B cell (primary cell): ENCODE data around the gene ZNF839. TPM values are rescaled to one million over a fixed set of nuclear protein-coding genes. Genes with fewer than 3 reads are reported as not detected.

ENCODE experiments used
- ATAC-seq: fragments of 200-7000 bp; cut with Tn5 transposase; one replicate; pipeline ENCODE4 v1.10.0; 2021; ENCODE audit warnings: low read depth, mild to moderate bottlenecking, moderate number of reproducible peaks, moderate library complexity
- CTCF ChIA-PET: fragments of 350-600 bp; sonication (Branson Sonifier 250); formaldehyde crosslinking; loops from one replicate; lab custom pipeline; 2021; ENCODE audit warnings: antibody characterized with exemption, inconsistent platforms; lab: Charles Lee
- POLR2A ChIA-PET: fragments of 350-600 bp; sonication (Branson Sonifier 250); formaldehyde crosslinking; loops from one replicate; lab custom pipeline; 2021; ENCODE audit warnings: antibody characterized with exemption; lab: Charles Lee
- DNase-seq: peaks from one replicate; pipeline ENCODE4 v3.0.0; 2013
- H2AFZ ChIP-seq: 2 replicates; pipeline ENCODE4 v1.6.1; 2012; ENCODE audit warnings: mild to moderate bottlenecking, low read depth, low read length; ENCODE audit not compliant: insufficient read depth, poor library complexity, severe bottlenecking
- H3K27ac ChIP-seq, 2 donors: 1 replicate in 1 of 2; 2 replicates in 1 of 2; pipeline ENCODE4 v1.5.1; 2012 to 2013; ENCODE audit warnings: low read length in 2 of 2, mild to moderate bottlenecking in 2 of 2, moderate library complexity in 1 of 2
- H3K27me3 ChIP-seq, 4 experiments: fragments of 200-600 bp in 1 of 4; sonication (generic) in 1 of 4; replicated peaks in 1 of 4; 1 replicate in 2 of 4; 2 replicates in 2 of 4; pipeline versions ENCODE4 v1.6.1 to v1.7.0; 2013 to 2016; ENCODE audit warnings: low read length in 3 of 4, mild to moderate bottlenecking in 2 of 4, mixed read lengths in 1 of 4, moderate library complexity in 1 of 4; ENCODE audit not compliant: insufficient read depth in 4 of 4, control insufficient read depth in 3 of 4; ENCODE audit errors: control extremely low read depth in 1 of 4
- H3K36me3 ChIP-seq, 2 experiments: replicated peaks in 1 of 2; 1 replicate in 1 of 2; 2 replicates in 1 of 2; pipeline versions ENCODE4 v1.6.1 to v1.7.1; 2013; ENCODE audit warnings: low read length in 1 of 2; ENCODE audit not compliant: insufficient read depth in 2 of 2, control insufficient read depth in 1 of 2; ENCODE audit errors: control extremely low read depth in 1 of 2, extremely low read depth in 1 of 2
- H3K4me1 ChIP-seq, 2 donors: fragments of 200-600 bp in 1 of 2; sonication (generic) in 1 of 2; 1 replicate in 1 of 2; 2 replicates in 1 of 2; pipeline versions ENCODE4 v1.5.1 to v1.6.1; 2013 to 2017; ENCODE audit warnings: low read length in 2 of 2; ENCODE audit not compliant: control insufficient read depth in 2 of 2, insufficient read depth in 2 of 2
- H3K4me2 ChIP-seq: replicated peaks from 2 replicates; pipeline ENCODE3; 2012; ENCODE audit warnings: mild to moderate bottlenecking, low read depth, low read length; ENCODE audit not compliant: poor library complexity, severe bottlenecking
- H3K4me3 ChIP-seq, 5 experiments: fragments of 200-600 bp in 1 of 5; sonication (generic) in 1 of 5; 1 replicate in 3 of 5; 2 replicates in 2 of 5; pipeline versions ENCODE4 v1.5.1 to v1.7.0; 2011 to 2016; ENCODE audit warnings: low read length in 4 of 5, mild to moderate bottlenecking in 4 of 5, low read depth in 2 of 5, control low read depth in 1 of 5, moderate library complexity in 1 of 5; ENCODE audit not compliant: insufficient read depth in 1 of 5; ENCODE audit errors: control extremely low read depth in 1 of 5, extremely low read depth in 1 of 5
- H3K79me2 ChIP-seq: fragments of 200-600 bp; sonication (generic); one replicate; pipeline ENCODE4 v1.6.0; 2016; ENCODE audit warnings: low read length; ENCODE audit not compliant: control insufficient read depth, insufficient read depth
- H3K9ac ChIP-seq: fragments of 200-600 bp; sonication (generic); 2 replicates; pipeline ENCODE4 v1.6.1; 2017; ENCODE audit warnings: mild to moderate bottlenecking, low read length, moderate library complexity
- H3K9me3 ChIP-seq, 3 donors: one replicate each; pipeline versions ENCODE4 v1.6.1 to v1.7.1; 2013; ENCODE audit warnings: low read length in 2 of 3; ENCODE audit not compliant: control insufficient read depth in 2 of 3, insufficient read depth in 1 of 3; ENCODE audit errors: control extremely low read depth in 1 of 3
- H4K20me1 ChIP-seq: 2 replicates; pipeline ENCODE4 v1.6.0; 2012; ENCODE audit warnings: mild to moderate bottlenecking, low read length; ENCODE audit not compliant: insufficient read depth, control insufficient read depth, poor library complexity, severe bottlenecking
- H3K27ac Mint-ChIP-seq: one replicate; pipeline ENCODE4 v1.8.0; 2021; ENCODE audit warnings: mixed read lengths
- H3K27me3 Mint-ChIP-seq: one replicate; pipeline ENCODE4 v1.8.0; 2021; ENCODE audit warnings: mixed read lengths
- H3K4me1 Mint-ChIP-seq: one replicate; pipeline ENCODE4 v1.8.0; 2021; ENCODE audit warnings: mixed read lengths
- H3K4me3 Mint-ChIP-seq: one replicate; pipeline ENCODE4 v1.8.0; 2021; ENCODE audit warnings: mixed read lengths
- H3K9me3 Mint-ChIP-seq: one replicate; pipeline ENCODE4 v1.8.0; 2022; ENCODE audit warnings: mixed read lengths; ENCODE audit not compliant: insufficient read depth
- EZH2 ChIP-seq: IDR thresholded peaks from 2 replicates; pipeline ENCODE4 v1.6.1; 2012; ENCODE audit warnings: borderline replicate concordance, low read depth, mild to moderate bottlenecking, moderate library complexity, low read length; ENCODE audit not compliant: insufficient read depth, poor library complexity, severe bottlenecking
- WGBS: methylation state at CpG from one replicate; pipeline ENCODE4 v1.1.5; 2013; ENCODE audit warnings: missing lambda C conversion rate; ENCODE audit not compliant: insufficient coverage; 5-methylcytosine and 5-hydroxymethylcytosine counted together
- intact Hi-C: fragments of 100-400 bp; cut with micrococcal nuclease; formaldehyde crosslinking; loops from one replicate; pipeline ENCODE4 v1.10.0; 2022
- polyA plus RNA-seq: library from polyadenylated mRNA; depleted of rRNA; stranded (reverse); fragments of >200 nt; gene quantifications from 2 replicates; pipeline ENCODE4 v1.2.3, GENCODE V29; 2012
- total RNA-seq, 2 donors: library from RNA; stranded (reverse); fragments of 120-200 nt in 1 of 2; gene quantifications; 1 replicate in 1 of 2; 2 replicates in 1 of 2; pipeline versions ENCODE4 v1.2.3 to v1.2.4, GENCODE V29; 2013 to 2022
- TF ChIP-seq, protein P1 (sequence below): fragments of 200-600 bp; IDR thresholded peaks from one replicate; pipeline ENCODE4 v1.8.0; 2022; ENCODE audit warnings: antibody characterized with exemption, mild to moderate bottlenecking

Gene ZNF839
- total and polyA plus RNA-seq, 2 donors (not counting 1 experiment from before 2014, with no cell fraction given): 22.8 to 28.8 TPM

DNA sequence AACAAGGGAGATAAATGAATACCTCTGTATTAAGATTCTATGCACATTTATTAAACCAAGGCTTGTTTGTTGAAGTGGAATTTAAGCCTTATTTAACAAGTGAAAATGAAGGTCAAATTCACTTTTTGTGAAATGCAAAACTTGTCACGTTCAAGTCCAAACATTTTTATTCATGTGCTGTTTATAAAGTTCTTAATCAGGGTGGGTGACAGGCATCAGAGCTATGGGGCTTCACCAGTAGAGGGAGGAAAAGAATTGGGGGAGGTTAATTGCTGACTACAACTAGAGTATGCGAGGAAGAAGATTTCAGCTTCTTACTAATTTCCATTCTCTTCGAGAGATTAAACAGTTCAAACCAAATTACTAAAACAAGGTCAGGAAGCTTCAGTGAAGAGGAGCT is 24.3 kb upstream of the ZNF839 start:
- Histone ChIP-seq H3K4me1 (no peaks in the 10 kb centered on the region), H3K4me2 (no peak overlapping the region), H2AFZ (no peak overlapping the region), H3K27me3 (peaks cover 0 to 6% (median 0%) of the 10 kb centered on the region in 4 experiments), H3K9ac (no peak overlapping the region), H4K20me1 (no peaks in the 10 kb centered on the region), H3K9me3 (peaks cover 0 to 13% (median 0%) of the 10 kb centered on the region in 3 donors), H3K79me2 (no peaks in the 10 kb centered on the region), H3K27ac (no peak overlapping the region), H3K4me3 (no peak overlapping the region), H3K36me3 (no peaks in the 10 kb centered on the region)
- ChIA-PET POLR2A (no interaction called here), CTCF (interaction anchor here (2.8 kb wide), 1 partner anchor 19 kb away, joined by 12 read pairs; no protein-coding TSS in a partner anchor)
- WGBS: no CpG with 5 or more reads among the region's 3 CpGs
- DNase-seq (no peak), ATAC-seq (no peak)
- H3K27me3 Mint-ChIP-seq: peaks cover 3% of the 10 kb centered on the region
- H3K9me3 Mint-ChIP-seq: no peaks in the 10 kb centered on the region
- no peak overlapping the region for H3K4me3 Mint-ChIP-seq
- H3K4me1 Mint-ChIP-seq: no peaks in the 10 kb centered on the region
- intact Hi-C loops: no loop called here
- TF ChIP-seq EZH2: no peak
- TF ChIP-seq, protein P1, sequence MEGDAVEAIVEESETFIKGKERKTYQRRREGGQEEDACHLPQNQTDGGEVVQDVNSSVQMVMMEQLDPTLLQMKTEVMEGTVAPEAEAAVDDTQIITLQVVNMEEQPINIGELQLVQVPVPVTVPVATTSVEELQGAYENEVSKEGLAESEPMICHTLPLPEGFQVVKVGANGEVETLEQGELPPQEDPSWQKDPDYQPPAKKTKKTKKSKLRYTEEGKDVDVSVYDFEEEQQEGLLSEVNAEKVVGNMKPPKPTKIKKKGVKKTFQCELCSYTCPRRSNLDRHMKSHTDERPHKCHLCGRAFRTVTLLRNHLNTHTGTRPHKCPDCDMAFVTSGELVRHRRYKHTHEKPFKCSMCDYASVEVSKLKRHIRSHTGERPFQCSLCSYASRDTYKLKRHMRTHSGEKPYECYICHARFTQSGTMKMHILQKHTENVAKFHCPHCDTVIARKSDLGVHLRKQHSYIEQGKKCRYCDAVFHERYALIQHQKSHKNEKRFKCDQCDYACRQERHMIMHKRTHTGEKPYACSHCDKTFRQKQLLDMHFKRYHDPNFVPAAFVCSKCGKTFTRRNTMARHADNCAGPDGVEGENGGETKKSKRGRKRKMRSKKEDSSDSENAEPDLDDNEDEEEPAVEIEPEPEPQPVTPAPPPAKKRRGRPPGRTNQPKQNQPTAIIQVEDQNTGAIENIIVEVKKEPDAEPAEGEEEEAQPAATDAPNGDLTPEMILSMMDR: peak; percentile 12
- no peak overlapping the region for H3K27ac Mint-ChIP-seq

GRCh38 chr14:102297436-102298170 is 21.9 kb upstream of the ZNF839 start:
- WGBS: 96% methylated on average over 30 of the region's 33 CpGs
- Mint-ChIP-seq H3K4me3 (no peak overlapping the region), H3K9me3 (no peaks in the 10 kb centered on the region), H3K27ac (no peak overlapping the region), H3K4me1 (no peaks in the 10 kb centered on the region), H3K27me3 (peaks cover under 1% of the 10 kb centered on the region)
- POLR2A ChIA-PET: no interaction called here
- no peak for TF ChIP-seq EZH2
- TF ChIP-seq, protein P1: no peak
- intact Hi-C loops: no loop called here
- no peak overlapping the region for H3K9ac ChIP-seq
- no peak for DNase-seq
- no peak for ATAC-seq
- CTCF ChIA-PET: no interaction called here
- peaks cover 0 to 13% (median 0%) of the 10 kb centered on the region in 3 donors for H3K9me3 ChIP-seq
- H2AFZ ChIP-seq: no peak overlapping the region
- H3K4me3 ChIP-seq: no peak overlapping the region
- no peak overlapping the region for H3K27ac ChIP-seq
- no peak overlapping the region for H3K4me2 ChIP-seq
- H4K20me1 ChIP-seq: no peaks in the 10 kb centered on the region
- H3K27me3 ChIP-seq: peaks cover 0 to 6% (median 0%) of the 10 kb centered on the region in 4 experiments
- H3K4me1 ChIP-seq: no peaks in the 10 kb centered on the region
- no peaks in the 10 kb centered on the region for H3K36me3 ChIP-seq
- H3K79me2 ChIP-seq: no peaks in the 10 kb centered on the region
